ENCODE data around the gene F11R. TPM values are rescaled to one million over a fixed set of nuclear protein-coding genes. Genes with fewer than 3 reads are reported as not detected.
"Not testable (repeated sequence)": the region's sequence is repeated elsewhere in the genome, so short reads cannot be mapped to it uniquely, and the experiment has no call there.

F11R gene
- total RNA-seq, 1 experiment from 2014 or later, result 196 TPM

DNA sequence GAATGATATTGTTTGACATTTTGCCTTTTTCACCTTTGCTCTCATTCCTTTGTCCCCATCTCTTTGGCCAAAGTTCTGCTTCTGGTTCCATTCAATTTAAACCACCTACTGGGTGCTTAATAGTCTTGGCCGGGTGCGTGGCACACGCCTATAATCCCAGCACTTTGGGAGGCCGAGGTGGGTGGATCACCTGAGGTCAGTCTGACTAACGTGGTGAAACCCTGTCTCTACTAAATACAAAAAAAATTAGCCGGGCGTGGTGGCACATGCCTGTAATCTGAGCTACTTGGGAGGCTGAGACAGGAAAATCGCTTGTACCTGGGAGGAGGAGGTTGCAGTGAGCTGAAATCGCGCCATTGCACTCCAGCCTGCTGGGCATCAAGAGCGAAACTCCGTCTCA is 1.5 kb upstream of the F11R start:
- POLR2A ChIA-PET, result interaction anchor here (0.6 to 3.2 kb wide), 3 partner anchors 16 to 50 kb away, joined by 3 to 84 read pairs (median 20); partner anchors contain the start of genes TSTD1 and USF1
- peak overlapping the region; percentile 97 for H3K27ac Mint-ChIP-seq (ENCODE audit: unreplicated experiment)
- H3K27me3 Mint-ChIP-seq (ENCODE audit: insufficient read depth, unreplicated experiment); intact Hi-C loops (cut with micrococcal nuclease; ENCODE audit: unreplicated experiment); H3K9me3 Mint-ChIP-seq (ENCODE audit: unreplicated experiment); H3K27me3 ChIP-seq (replicated peaks; ENCODE audit: control insufficient read depth, insufficient read depth, low read length); BruUV-seq (replicated peaks); H3K36me3 ChIP-seq (ENCODE audit: control insufficient read depth, insufficient read depth, low read length); H3K9me3 ChIP-seq; DNase-seq: not testable (repeated sequence)
- peaks cover 47% of the 10 kb centered on the region for H3K4me1 Mint-ChIP-seq (ENCODE audit: low read depth, unreplicated experiment)
- H3K4me3 Mint-ChIP-seq (ENCODE audit: unreplicated experiment), result peak overlapping the region; percentile 89
- H3K4me1 ChIP-seq, result peaks cover 29% of the 10 kb centered on the region
- H3K4me3 ChIP-seq (ENCODE audit: low read depth, low read length), result peak overlapping the region; percentile 54
- CTCF ChIA-PET, result interaction anchor here (1.0 to 3.3 kb wide), 4 partner anchors 9 to 143 kb away, joined by 3 to 53 read pairs (median 8); partner anchors contain the start of gene PPOX
- H3K36me3 Mint-ChIP-seq (ENCODE audit: insufficient read depth, unreplicated experiment), result peaks cover 23% of the 10 kb centered on the region

DNA sequence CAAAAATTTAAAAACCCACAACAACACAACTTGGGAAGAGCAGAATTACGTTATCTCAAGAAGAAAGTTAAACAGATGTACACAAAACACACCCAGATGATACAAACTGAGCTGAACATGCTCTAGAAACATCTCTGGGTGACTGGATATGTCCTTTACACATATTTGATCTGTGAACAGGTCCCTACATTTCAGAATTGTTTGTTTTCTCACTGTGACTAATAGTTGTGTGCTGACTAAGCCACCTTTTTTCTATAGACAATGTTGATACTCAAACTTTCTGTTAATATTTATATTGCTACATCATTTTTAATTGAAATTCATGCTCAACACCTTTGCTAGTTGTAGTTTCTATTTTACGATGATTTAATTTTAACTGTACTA is 1.0 kb upstream of the F11R start:
- Mint-ChIP-seq H3K36me3 (ENCODE audit: insufficient read depth, unreplicated experiment) (peaks cover 28% of the 10 kb centered on the region), H3K4me1 (ENCODE audit: low read depth, unreplicated experiment) (peaks cover 49% of the 10 kb centered on the region), H3K9me3 (ENCODE audit: unreplicated experiment) (no peaks in the 10 kb centered on the region), H3K27me3 (ENCODE audit: insufficient read depth, unreplicated experiment) (no peaks in the 10 kb centered on the region), H3K4me3 (ENCODE audit: unreplicated experiment) (peak overlapping the region; percentile 89), H3K27ac (ENCODE audit: unreplicated experiment) (peak overlapping the region; percentile 97)
- Histone ChIP-seq H3K4me3 (ENCODE audit: low read depth, low read length) (peak overlapping the region; percentile 54), H3K36me3 (ENCODE audit: control insufficient read depth, insufficient read depth, low read length) (no peaks in the 10 kb centered on the region; the same call in none of the 2 replicates), H3K27me3 (replicated peaks; ENCODE audit: control insufficient read depth, insufficient read depth, low read length) (no peaks in the 10 kb centered on the region), H3K4me1 (peaks cover 32% of the 10 kb centered on the region), H3K9me3 (no peaks in the 10 kb centered on the region)
- no peak for DNase-seq
- TF ChIP-seq CTCF (IDR thresholded peaks at IDR 0.05; ENCODE audit: insufficient read depth in 1 of 2, low read depth in 1 of 2, low read length in 1 of 2, severe bottlenecking in 1 of 2, unreplicated experiment in 1 of 2), result no peak
- intact Hi-C loops (cut with micrococcal nuclease; ENCODE audit: unreplicated experiment), result loop anchor here (1.0 kb wide), 2 partner anchors 9 to 23 kb away; partner anchors contain the start of gene USF1
- POLR2A ChIA-PET, result interaction anchor here (1.1 to 3.2 kb wide), 11 partner anchors 11 to 132 kb away, joined by 3 to 84 read pairs (median 15); partner anchors contain the start of genes DEDD, ITLN2, NIT1 and PFDN2
- CTCF ChIA-PET, result interaction anchor here (1.0 to 3.3 kb wide), 8 partner anchors 9 to 144 kb away, joined by 3 to 53 read pairs (median 5); partner anchors contain the start of genes PPOX and TSTD1
- no TSS peak for BruUV-seq (replicated peaks)

DNA sequence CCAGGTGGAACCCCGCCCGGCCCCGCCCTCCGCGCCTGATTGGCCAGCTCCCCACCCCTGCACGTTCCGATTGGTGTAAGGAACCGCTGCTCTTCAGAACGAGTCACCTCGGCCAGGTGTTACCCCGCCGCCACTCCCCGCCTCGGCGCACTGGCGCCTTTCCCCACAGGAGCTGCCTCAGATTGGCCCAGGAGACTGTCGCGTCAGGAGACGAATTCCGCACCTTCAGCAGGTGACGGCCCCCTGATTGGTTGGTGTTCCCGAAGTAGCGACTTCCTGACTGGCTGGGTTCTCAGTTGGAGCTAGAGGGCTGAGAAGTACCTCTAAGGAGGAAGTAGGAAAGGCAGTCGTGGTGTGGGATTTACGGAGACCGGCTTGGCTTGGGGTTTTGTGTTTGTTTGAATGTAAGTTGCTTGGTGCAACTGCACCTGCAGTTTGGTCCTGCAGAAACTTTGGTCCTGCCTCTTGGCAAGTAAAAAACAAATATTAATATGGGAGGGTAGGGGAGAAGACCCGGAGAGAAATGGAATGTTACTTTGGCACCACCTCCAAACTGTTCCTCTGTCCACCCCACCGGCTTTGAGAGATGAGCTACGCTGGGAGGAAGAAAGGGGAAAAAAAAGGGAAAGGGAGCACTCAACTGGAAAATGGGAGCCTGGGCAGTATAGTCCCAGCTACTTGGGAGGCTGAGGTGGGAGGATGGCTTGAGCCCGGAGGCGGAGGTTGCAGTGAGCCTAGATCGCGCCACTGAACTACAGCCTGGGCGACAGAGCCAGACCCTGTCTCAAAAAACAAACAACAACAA is 415 bp upstream of the F11R start:
- Histone ChIP-seq H3K4me1 (peaks cover 38% of the 10 kb centered on the region), H3K9me3 (no peaks in the 10 kb centered on the region), H3K4me3 (ENCODE audit: low read depth, low read length) (peak overlapping the region; percentile 67), H3K27me3 (replicated peaks; ENCODE audit: control insufficient read depth, insufficient read depth, low read length) (no peaks in the 10 kb centered on the region), H3K36me3 (ENCODE audit: control insufficient read depth, insufficient read depth, low read length) (no peaks in the 10 kb centered on the region; the same call in none of the 2 replicates)
- Mint-ChIP-seq H3K4me1 (ENCODE audit: low read depth, unreplicated experiment) (peaks cover 50% of the 10 kb centered on the region), H3K36me3 (ENCODE audit: insufficient read depth, unreplicated experiment) (peaks cover 34% of the 10 kb centered on the region), H3K9me3 (ENCODE audit: unreplicated experiment) (no peaks in the 10 kb centered on the region), H3K27ac (ENCODE audit: unreplicated experiment) (peak overlapping the region; percentile 97), H3K4me3 (ENCODE audit: unreplicated experiment) (peak overlapping the region; percentile 89), H3K27me3 (ENCODE audit: insufficient read depth, unreplicated experiment) (no peaks in the 10 kb centered on the region)
- BruUV-seq (replicated peaks), result TSS peak; percentile 82
- intact Hi-C loops (cut with micrococcal nuclease; ENCODE audit: unreplicated experiment), result loop anchor here (1.0 kb wide), 2 partner anchors 8 to 24 kb away; partner anchors contain the start of gene USF1
- ChIA-PET CTCF (interaction anchor here (0.7 to 3.3 kb wide), 14 partner anchors 8 to 343 kb away, joined by 3 to 53 read pairs (median 5); partner anchors contain the start of genes PPOX, TOMM40L, TSTD1 and USF1), POLR2A (interaction anchor here (0.6 to 3.2 kb wide), 25 partner anchors 10 to 381 kb away, joined by 3 to 84 read pairs (median 6); partner anchors contain the start of genes DEDD, ITLN2, NIT1 and PFDN2)
- peak; percentile 99 to 100 for DNase-seq
- TF ChIP-seq CTCF (IDR thresholded peaks at IDR 0.05; ENCODE audit: insufficient read depth in 1 of 2, low read depth in 1 of 2, low read length in 1 of 2, severe bottlenecking in 1 of 2, unreplicated experiment in 1 of 2), result no peak
